Urothelium cell line (cell line): Measurements from ENCODE around the gene PIK3C2A.
A peak's percentile ranks its signal among the peaks of the same experiment; 100 is the strongest.
"Not testable (repeated sequence)": the region's sequence is repeated elsewhere in the genome, so short reads cannot be mapped to it uniquely, and the experiment has no call there.

Experiments
- DNase-seq: peaks from one replicate; pipeline ENCODE4 v3.0.0; 2011; ENCODE audit warnings: low spot score, mixed read lengths
- FAIRE-seq: peaks from 2 replicates; lab custom pipeline; 2011; peaks lifted over from hg19 to GRCh38; lab: Jason Lieb, UNC

The PIK3C2A gene

GRCh38 chr11:17207317-17208256 lies at the start of gene PIK3C2A:
Gene PIK3C2A (minus strand): TSS chr11:17207986. CDS start chr11:17169741, 38,245 bp downstream.
- DNase-seq: peak; percentile 96
- FAIRE-seq: peak; percentile 65

- DNase-seq (no peak), FAIRE-seq (no peak)
These were observed 49.4 kb upstream of the PIK3C2A start for GRCh38 chr11:17257196-17257595.

DNA sequence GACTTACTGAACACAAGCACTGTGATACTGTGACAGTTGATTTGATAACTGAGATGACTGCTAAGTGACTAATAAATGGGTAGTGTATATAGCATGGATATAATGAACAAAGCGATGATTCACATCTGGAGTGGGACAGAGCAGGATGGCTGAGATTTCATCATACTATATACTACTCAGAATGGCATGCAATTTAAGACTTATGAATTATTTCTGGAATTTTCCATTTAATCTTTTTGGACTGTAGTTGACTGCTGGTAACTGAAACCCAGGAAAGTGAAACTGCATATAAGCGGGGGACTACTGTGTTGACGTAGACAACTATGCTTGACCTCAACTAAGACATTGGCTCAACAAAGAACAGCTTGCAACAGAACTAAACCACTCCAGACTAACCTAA lies 48.7 kb upstream of the PIK3C2A start:
- DNase-seq (no peak), FAIRE-seq (peak; percentile 17)

DNA sequence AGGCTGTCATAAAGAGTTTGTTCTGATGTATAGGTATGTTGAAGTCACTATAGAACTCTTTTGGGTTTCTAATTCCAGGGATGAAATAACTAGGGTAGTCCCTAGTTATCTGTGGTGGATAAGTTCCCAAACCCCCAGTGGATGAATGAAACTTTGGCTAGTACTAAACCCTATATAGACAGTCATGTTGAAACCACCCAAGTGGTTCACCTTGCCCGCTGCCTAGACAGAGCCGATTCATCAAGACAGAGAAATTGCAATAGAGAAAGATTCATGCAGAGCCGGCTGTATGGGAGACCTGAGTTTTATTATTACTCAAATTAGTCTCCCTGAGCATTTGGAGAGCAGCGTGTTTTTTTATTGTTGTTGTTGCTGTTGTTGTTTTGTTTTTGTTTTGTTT lies 44.9 kb upstream of the PIK3C2A start:
- DNase-seq (no peak), FAIRE-seq (no peak)

DNA sequence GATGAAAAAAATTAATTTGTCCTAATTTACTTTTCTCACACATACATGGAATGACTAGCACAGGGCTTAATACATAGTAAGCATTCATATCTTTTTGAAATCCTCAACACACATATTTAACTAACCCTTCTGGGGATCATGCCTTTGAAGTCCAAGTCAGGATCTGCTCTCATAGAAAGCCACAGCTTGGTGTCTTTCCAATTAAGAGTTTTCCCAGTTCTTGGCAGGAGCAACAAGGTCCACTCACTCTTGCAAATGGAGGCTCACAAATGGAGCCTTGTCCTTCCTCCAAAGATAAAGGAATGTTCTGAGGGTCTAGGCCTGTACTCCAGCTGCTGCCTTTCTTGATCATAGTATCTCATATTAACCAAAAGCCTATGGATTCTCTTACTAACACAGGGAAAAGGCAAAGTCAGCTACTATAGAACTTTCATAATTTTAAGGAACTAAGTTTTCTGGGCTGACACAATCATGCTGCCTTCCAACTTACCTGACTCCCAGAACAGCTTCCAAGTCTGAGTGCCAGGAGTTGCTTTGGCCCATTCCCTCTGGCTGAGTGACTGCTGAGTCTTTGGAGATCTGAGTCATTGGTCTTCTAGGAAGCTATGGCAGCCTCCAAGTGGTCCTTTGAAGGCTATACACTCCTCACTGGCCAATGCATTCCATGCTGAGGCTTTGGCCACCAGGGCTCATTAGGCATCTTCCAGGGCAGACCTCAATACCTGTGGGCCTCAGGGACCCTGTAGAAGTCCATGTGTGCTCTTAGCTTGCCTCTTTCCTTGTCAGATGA lies 43.0 kb upstream of the PIK3C2A start:
- FAIRE-seq (no peak), DNase-seq (no peak)

DNA sequence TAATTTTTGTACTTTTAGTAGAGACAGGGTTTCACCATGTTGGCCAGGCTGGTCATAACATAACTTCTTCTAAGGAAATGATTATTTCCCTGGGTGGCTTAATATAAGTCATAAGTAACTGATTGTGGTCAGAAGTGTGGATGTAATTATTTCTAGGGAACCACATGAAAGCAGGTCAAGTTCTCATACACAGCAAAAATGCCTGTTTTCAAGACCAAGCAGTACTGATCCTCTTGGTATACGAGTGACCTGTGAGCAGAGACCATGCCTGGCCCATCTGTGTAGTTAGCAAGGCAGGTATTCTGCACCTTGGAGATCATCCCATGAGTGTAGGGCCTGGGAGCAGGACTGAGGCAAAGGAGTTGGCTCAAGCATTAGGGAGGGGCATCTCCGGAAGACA lies 36.3 kb upstream of the PIK3C2A start:
- FAIRE-seq (no peak), DNase-seq (no peak)

- not testable (repeated sequence) for DNase-seq, FAIRE-seq
These were observed 35.2 kb upstream of the PIK3C2A start for GRCh38 chr11:17242954-17243353.

DNA sequence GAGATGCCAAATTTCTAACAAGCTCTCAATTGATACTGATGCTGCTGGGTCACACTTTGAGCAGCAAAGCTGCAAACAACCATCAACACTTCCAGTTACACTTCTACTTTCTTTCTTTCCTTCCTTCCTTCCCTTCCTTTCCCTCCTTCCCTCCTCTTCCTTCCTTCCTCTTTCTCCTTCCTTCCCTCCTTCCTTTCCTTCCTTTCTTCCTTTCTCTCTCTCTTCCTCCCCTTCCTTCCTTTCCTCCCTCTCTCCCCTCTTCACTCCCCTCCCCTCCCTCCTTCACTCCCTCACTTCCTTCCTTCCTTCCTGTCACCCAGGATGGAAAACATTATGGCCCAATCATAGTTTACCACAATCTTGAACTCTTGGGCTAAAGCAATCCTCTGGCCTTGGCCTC lies 33.0 kb upstream of the PIK3C2A start:
- DNase-seq (no peak), FAIRE-seq (no peak)

DNA sequence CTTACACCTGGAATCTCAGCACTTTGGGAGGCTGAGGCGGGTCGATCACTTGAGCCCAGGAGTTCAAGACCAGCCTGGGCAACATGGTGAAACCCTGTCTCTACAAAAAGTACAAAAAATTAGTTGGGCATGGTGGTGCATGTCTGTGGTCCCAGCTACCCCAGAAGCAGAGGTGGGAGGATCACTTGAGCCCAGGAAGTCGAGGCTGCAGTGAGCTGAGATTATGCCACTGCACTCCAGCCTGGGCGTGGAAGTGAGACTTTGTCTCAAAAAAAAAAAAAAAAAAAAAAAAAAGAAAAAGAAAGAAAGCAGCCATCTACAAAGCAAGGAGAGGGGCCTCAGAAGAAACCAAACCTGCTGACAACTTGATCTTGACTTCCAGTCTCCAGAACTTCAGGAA lies 32.1 kb upstream of the PIK3C2A start:
- FAIRE-seq, DNase-seq: not testable (repeated sequence)

- no peak for FAIRE-seq
- no peak for DNase-seq
These were observed 30.6 kb upstream of the PIK3C2A start for GRCh38 chr11:17238377-17238776.

DNA sequence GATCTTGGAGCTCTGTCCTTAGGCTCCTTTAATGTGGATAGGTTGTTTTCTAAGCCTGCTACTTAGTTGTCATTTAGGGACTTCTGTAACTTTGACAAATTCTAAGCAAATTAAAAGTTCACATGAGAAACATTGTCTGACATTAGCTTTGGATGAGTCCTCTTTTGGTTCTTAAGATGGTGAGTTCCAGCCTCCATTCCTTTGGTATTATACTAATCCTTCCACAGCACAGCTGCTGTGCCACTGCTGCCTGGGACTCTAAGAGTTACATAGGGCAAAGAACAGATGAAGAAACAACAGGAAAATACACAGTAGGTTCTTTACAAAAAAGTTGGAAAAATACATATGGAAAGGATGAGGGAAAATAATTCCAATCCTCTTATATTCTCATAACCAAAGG lies 25.3 kb upstream of the PIK3C2A start:
- FAIRE-seq (no peak), DNase-seq (no peak)

DNA sequence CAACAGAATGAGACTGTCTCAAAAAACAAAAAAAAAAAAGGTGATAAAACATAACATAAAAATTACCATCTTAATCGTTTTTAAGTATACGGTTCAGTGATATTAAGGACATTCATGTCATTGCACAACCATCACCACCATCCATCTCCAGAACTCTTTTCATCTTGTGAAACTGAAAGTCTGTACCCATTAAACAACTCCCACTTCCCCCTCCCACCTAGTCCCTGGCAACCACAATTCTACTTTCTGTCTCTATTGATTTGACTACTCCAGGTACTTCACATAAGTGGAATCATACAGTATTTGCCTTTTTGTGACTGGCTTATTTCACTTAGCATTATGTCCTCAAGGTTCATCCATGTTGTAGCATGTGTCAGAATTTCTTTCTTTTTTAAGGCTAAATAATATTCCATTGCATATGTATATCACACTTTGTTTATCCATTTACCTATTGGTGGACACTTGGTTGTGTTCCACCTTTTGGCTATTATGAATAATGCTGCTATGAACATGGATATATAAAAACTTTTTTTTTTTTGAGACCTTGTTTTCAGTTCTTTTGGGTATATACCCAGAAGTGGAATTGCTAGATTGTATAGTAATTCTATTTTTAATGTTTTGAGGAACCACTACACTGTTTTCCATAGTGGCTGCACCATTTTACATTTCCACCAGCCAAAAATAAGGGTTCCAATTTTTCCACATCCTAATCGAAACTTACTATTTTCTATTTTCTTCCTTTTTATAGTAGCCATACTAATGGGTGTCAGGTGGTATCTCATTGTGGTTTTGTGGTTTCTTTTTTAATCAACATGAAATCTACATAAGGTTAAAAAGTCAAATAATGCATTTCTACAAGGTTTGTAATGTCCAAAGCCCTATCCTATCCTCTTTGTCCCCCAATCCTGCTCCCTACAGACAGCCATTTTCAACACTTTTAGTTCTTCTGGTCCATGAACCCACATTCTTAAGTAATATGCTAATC lies 23.4 kb upstream of the PIK3C2A start:
- FAIRE-seq: no peak
- no peak for DNase-seq

- no peak for DNase-seq
- no peak for FAIRE-seq
These were observed 21.8 kb upstream of the PIK3C2A start for GRCh38 chr11:17229481-17230152.

DNA sequence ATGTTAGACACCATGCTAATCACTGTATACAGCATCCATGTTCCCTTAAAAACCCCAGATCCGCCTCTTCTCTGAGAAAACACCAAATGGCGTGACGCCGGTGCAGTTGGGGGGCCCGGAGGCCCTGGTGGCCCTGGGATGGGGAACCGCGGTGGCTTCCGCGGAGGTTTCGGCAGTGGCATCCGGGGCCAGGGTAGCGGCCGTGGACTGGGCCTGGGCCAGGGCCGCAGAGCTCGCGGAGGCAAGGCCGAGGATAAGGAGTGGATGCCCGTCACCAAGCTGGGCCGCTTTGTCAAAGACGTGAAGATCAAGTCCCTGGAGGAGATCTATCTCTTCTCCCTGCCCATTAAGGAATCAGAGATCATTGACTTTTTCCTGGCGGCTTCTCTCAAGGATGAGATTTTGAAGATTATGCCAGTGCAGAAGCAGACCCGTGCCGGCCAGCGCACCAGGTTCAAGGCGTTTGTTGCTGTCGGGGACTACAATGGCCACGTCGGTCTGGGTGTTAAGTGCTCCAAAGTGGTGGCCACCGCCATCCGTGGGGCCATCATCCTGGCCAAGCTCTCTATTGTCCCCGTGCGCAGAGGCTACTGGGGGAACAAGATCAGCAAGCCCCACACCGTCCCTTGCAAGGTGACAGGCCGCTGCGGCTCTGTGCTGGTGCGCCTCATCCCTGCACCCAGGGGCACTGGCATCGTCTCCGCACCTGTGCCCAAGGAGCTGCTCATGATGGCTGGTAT lies 20.6 kb upstream of the PIK3C2A start:
- not testable (repeated sequence) for DNase-seq, FAIRE-seq

GRCh38 chr11:17224727-17225126 lies 16.9 kb upstream of the PIK3C2A start:
- DNase-seq (no peak), FAIRE-seq (no peak)

DNA sequence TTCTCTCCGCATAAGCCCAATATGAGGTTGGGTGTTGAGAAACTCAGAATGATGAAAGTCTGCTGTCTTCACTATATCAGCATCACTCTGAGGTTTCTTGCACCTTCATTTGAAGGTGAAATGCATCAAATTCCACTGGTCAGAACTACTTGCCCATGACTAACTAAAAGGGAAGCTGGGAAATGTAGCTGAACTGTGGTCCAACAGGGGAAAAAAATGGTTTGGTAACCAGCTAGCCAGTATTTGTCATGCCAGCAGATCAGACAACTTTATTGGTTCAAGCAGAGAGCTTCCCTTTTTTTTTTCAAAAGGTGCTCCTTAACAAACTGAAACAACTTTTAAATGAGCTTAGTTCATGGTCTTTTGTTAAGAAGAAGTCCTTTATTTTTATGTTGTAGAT lies 14.2 kb upstream of the PIK3C2A start:
- FAIRE-seq: no peak
- no peak for DNase-seq

GRCh38 chr11:17219016-17219415 lies 11.2 kb upstream of the PIK3C2A start:
- no peak for FAIRE-seq
- DNase-seq: no peak

DNA sequence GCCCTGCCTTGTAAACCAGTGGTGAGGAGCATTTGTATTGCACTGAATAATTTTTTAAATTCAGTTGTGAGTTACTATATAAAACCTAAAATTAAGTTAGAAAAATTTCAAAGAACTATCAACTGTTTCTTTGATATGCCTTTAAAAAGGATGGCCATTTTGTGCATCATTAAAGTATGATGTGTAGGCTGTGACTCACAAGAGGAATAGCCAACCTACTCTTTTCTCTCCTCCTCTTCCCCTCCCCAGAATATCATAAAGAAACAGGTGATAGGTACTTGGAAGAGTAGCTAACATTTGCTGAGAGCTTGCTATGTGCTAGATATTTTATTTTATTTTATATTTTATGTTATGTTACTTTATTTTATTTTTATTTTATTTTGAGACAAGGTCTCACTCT lies 10.6 kb upstream of the PIK3C2A start:
- FAIRE-seq: no peak
- DNase-seq: no peak

GRCh38 chr11:17217401-17217800 lies 9.6 kb upstream of the PIK3C2A start:
- FAIRE-seq: no peak
- no peak for DNase-seq
